NCI-H1048 (cell line): ENCODE results near the gene NUSAP1.
A peak's percentile ranks its signal among the peaks of the same experiment; 100 is the strongest.
"Not testable (repeated sequence)": the region's sequence is repeated elsewhere in the genome, so short reads cannot be mapped to it uniquely, and the experiment has no call there.

Experiments
- DNase-seq: peaks from one replicate; lab custom pipeline; 2025; lab: John Stamatoyannopoulos, UW

Gene NUSAP1

DNA sequence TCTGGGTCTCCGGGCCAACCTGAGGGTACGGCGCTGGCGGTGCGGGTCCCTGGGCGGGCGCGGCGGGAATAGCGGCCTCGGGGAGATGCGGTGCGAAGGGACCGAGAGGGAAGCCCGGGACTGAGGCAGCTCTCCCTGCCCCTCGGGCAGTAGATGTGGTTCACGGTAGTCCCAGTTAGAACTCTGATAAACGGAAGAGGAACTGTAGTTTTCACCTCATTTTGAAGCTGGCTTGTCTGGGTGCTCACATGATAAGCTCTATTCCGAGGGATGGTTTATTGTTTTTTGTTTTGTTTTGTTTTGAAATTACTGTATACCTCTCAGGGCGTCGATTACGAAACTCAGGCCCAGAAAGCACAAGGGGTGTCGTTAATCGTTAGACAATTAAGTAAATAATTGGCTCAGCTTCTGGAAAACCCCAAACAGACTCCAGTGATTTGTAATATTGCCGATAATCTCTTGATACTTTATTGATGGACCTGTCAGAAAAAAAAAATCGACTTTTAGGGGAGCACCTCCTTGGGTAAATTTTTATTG, 413 bp downstream of the NUSAP1 start:
- peak; percentile 56 for DNase-seq

DNA sequence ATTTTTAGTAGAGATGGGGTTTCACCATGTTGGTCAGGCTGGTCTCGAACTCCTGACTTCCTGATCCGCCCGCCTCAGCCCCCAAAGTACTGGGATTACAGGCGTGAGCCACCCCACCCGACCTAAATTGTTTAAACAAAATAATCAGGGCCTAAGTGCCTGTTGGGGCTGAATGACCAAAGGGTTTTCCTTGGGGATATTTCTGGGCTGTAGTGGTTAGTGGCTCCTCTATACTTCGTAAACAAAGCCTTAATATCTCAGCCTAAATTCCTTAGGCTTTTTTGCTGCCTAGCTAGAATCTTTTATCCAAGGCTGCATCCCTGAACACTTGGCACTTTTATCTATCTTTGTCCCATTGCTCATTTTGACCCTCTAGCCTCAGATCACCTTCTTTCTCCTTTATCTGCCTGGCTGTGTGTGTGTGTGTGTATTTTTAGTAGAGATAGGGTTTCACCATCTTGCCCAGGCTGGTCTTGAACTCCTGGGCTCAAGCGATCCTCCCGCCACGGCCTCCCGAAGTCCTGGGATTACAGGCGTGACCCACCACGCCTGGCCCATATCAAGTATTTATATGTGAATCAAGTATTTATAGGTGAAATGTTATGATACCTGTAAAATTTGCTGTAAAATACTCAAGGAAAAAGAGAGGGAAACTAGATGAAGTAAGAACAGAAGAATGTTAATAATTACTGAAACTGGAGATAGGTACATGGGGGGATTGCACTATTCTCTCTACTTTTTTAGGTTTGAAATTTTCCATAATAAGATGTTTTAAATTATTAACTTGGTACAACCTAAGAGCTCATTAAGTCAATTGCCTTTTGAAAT, 1.8 kb downstream of the NUSAP1 start:
- no peak for DNase-seq

DNA sequence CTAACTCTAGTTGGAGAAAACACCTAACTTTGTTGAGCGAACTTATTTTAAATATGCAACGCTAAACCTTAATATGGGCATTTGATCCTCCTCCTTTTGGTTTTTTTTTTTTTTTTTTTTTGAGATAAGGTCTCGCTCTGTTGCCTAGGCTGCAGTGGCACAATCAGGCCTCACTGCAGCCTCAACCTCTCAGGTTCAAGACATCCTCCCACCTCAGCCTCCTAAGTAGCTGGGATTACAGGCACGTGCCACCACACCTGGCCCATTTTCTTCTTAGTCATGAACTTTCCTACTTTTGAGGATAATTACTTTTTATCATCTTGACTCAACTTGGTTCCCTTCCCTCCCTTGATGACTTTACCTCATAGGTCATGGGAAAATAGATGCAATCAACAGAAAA, 3.9 kb downstream of the NUSAP1 start:
- no peak for DNase-seq

DNA sequence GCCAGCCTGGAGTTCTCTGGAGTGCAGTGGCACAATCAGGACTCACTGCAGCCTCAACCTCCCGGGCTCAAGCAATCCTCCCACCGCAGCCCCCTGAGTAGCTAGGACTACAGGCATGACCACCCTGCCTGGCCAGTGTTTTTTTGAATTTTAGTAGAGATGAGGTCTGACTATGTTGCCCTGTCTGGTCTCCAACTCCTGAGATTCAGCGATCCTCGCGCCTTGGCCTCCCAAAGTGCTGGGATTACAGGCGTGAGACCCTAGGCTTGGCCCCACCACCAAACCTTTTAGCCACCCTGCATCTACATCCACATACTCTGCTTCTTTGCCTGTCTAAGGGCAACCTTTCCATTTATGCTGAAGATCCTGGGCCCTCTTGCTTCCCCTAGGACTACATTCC, 4.4 kb downstream of the NUSAP1 start:
- no peak for DNase-seq

DNA sequence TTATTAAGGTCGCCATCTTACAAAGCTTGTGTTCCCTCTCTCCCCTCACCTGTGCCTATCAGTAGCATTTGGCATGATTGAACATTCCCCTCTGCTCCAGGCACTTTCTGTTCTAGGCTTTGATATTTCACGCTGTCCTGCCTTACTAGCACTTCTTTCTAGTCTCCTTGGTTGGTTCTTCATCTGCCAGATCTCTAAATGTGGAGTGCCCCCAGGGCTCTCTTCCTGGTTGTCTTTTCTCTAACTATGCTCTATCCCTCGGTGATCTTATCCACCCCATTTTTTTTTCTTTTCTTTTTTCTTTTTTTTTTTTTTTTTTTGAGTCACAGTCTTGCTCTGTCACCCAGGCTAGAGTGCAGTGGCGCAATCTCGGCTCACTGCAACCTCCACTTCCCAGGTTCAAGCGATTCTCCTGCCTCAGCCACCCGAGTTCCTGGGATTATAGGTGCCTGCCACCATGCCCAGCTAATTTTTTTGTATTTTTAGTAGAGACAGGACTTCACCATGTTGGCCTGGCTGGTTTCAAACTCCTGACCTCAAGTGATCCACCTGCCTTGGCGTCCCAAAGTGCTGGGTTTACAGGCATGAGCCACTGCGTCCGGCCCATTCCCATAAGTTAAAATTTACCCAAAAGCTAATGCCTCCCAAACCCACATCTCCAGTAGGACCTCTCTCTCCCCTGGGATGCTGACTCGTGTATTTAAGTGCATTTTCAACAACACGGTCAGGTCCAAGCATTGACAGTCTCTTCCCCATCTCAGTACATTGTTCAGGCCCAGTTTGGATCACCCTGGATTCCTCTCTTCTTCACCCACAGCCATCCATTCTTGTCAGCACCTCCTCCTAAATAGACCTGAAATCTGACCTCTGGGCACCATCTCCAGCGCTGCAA, 5.2 kb downstream of the NUSAP1 start:
- no peak for DNase-seq

DNA sequence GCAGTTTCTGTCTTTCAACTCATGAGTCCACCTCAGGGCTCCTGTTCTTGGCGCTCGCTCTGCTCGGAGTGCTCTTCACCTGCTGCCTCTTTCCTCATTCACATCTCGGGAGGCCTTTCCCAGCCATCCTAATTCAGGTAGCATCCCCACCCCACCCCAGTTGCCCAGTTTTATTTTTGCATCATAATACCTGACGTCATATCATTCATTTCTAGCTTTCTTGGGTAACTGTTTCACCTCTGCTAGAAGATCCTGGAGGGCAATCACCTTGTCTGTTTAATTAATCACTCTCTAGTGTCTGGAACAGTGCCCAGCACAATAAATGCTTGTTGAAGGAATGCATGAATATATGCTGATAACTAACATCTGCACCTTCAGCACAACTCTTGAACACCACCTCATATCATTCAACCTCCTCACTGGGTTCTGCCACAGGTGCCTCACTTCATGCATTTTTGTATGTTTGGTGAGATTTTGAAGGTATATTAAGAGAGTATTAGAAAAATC, 7.6 kb downstream of the NUSAP1 start:
- DNase-seq, result no peak

DNA sequence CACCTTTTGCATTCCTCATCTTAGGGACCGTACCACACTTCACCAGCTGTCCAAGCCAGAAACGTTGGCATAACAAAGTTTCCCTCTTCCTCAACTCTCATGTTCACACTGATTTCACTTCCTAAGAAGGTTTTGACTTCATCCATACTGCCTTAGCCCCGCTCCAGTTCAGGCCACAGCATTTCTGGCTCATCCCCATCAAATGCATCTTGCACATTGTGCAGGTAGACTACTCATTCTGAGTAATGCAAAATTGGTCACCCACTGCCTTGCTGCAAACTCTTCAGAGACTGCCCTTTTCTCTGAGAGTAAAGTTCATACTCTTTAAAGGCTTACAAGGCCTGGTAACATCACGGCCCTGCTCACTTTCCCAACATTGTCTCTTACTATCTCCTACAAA, 8.8 kb downstream of the NUSAP1 start:
- DNase-seq, result no peak

DNA sequence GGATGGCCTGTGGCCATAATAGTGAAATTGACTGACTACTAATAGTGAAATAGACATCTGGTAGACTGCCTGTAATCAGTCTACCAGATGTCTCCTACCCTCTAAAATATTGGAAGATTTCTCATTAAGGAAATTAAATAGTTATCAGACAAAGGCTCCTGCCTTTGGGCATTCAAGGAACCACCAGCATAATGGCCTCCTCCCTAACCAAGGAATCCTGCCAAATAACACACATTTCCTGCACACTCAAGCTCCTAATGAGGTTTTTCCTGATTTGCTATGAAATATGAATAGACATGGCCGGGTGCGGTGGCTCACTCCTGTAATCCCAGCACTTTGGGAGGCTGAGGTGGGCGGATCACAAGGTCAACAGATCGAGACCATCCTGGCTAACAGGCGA, 14.6 kb downstream of the NUSAP1 start:
- DNase-seq, result no peak

DNA sequence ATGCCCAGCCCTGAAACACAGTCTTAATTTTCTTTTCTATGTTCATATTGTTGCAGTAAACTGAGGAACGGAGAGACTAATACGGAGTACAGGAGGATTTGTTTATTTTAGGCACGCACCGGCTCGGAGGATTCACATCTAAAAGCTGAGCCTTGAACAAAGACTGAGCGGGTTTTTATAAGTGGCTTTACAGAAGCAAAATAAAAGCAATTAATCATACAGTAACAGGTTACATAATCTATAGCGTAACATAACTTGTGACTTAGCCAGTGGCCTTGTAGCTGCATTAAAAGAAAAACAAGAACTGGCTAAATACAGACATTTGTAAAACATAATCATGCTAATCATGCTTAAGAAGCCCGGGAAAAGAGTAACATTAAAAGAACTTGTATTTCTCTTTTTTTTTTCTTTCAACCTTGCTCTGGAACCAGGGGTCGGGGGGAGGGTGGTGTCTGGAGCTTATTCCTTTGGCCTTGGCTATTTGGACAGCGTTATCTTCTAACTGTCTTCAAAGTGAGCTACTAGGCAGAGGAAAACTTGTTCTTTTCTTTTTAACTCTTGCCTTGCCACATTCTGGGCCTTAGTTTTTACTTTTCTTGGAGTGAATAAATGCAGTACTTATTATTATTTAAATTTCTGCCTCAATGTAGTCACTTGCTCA, 17.5 kb downstream of the NUSAP1 start:
- no peak for DNase-seq

DNA sequence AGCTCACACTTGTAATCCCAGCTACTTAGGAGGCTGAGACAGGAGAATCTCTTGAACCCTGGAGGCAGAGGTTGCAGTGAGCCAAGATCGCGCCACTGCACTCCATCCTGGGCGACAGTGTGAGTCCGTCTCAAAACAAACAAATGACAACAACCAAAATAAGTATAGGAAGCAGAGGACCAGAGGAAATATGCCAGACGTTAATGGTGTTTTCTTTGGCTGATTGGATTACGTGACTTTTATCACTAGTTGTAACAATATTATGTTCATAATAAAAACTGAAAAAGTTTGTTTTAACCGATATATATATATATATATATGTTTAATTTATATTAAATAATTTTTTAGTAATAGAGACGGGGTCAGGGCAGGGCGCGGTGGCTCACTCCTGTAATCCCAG, 21.7 kb downstream of the NUSAP1 start:
- DNase-seq, result no peak

DNA sequence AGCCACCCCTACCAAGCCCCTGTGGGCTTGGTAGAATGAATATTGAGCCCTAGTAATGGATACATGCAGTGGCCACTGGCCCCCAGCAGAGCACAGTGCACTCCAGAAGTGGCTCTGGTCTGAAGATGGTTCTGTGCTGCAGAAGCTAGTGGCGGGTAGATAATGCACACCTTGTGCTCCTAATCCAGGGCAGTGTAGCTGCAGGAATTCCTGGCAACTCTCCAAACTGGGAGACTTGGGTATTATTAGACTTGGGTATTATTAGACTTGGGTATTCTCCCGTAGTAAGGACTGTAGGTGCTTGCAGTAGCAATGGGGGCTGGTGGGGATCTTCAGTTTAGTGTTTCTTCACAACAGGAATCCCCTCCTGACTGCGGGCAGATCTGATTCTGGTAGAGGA, 34.7 kb downstream of the NUSAP1 start:
- DNase-seq, result no peak

DNA sequence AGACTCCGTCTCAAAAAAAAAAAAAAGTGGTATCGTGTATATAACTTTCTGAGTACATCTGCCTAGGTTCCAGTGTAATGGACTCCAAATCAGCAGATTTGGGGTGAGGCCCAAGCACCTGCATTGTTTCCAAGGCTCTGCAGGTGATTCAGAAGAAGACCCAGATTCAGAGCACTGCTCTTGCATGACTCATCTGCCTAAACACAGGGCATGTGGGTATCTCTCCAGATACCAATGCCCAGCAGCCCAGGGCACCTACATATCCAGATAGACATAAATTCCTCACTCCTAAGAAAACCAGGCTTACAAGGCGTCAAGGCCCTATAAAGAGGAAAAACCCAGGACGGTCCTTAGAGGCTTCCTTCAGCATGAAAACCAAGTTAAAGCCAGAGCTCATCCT, 45.3 kb downstream of the NUSAP1 start:
- DNase-seq, result no peak

DNA sequence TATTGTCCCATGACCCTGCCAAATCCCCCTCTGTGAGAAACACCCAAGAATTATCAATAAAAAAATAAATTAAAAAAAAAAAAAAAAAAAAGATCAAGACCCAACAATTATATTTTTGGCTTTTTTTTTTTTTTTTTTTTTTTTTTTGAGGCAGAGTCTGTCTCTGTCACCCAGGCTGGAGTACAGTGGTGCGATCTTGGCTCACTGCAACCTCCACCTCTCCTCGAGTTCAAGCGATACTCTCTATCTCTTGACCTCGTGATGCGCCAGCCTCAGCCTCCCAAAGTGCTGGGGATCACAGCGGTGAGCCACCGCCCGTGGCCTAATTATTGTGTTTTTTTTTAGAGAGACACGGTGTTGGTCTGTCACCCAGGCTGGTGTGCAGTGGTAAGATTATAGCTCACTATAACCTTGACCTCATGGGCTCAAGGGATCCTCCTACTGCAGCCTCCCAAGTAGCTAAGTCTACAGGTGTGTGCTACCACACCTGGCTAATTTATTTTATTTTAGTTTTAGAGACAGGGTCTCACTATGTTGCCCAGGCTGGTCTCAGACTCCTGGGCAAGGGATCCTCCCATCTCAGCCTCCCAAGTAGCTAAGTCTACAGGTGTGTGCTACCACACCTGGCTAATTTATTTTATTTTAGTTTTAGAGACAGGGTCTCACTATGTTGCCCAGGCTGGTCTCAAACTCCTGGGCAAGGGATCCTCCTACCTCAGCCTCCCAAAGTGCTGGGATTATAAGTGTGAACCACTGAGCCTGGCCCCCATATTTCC, 51.5 kb downstream of the NUSAP1 start:
- DNase-seq, result not testable (repeated sequence)

DNA sequence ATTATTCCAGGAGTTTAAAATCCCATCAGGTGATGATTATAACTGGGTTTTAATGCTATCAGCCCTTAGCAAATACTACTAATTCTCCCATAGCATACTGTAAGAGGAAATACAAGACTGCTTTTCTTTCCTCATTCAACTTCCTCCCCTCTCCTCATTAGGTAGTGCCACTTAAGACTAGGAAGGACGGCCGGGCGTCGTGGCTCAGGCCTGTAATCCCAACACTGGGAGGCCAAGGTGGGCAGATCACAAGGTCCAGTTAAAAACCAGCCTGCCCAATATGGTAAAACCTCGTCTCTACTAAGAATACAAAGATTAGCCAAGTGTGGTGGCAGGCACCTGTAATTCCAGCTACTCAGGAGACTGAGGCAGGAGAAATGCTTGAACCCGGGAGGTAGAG, 55.0 kb downstream of the NUSAP1 start:
- DNase-seq, result no peak

DNA sequence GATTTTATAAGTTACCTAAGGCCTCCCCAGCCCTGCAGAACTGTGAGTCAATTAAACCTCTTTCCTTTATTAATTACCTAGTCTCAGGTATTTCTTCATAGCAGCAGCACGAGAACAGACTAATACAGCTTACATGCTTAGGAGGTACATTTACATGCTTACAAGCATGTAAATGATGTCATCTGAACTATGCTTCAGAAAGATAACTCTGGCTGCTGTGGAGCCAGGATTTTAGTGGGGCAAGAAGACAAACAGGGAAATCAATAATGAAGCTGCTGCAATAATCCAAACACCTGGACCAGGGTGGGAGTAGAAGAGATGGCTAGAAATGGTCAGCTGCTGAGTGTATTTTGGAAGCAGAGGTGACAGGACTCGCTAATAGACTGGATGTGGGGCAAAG, 60.0 kb downstream of the NUSAP1 start:
- no peak for DNase-seq

DNA sequence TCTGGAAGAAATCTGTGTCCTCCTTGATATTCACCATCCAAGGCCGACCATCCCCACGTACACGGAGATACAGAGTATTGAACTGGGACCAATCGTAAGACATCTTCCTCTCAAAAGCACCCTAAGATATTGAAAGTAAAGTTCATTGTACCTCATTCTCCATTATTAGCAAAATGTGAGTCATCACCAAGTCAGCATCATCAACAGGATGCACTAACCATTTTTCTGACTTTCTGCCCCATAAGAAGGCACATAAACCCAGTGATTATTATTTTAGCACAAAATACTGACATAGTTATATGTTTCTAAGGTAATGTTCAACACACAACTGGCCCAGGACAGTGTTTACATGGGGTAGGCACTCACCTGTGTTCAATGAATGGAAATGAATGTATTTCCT, 62.2 kb downstream of the NUSAP1 start:
- DNase-seq, result no peak

DNA sequence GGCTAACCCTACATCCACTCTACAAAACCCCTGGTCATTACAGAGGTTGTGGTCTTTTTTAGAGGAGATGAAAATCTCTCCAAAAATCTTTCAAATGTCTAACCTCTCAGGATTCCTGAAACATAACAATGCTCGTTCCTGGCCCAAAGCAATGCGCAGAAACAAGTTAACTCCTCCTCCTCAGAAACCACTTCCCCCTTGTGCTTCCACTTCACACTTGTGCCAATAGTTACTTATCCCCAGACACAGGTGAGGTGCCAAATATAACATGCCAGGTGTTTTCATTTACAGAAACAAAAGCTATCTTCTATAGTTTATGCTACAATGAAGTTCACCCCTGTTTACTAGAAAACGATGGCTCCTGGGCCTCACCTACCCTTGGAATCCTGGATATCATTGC, 63.4 kb downstream of the NUSAP1 start:
- no peak for DNase-seq

DNA sequence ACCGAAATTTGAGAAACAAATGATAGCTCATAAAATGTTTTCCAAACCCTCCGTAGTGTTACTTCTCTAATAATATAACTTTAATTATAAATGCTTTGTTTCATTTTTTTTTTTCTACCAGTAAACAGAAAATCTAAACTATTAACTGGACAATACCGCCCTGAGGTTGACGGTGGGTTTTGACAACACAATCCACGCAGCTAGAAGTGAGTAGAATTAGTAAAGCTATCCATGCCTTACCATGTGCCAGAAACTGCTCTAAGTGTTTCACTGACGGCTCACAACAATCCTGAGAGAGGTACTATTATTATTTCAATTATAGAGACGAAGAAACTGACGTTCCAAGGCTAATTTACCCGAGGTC, 69.2 kb downstream of the NUSAP1 start:
- no peak for DNase-seq

DNA sequence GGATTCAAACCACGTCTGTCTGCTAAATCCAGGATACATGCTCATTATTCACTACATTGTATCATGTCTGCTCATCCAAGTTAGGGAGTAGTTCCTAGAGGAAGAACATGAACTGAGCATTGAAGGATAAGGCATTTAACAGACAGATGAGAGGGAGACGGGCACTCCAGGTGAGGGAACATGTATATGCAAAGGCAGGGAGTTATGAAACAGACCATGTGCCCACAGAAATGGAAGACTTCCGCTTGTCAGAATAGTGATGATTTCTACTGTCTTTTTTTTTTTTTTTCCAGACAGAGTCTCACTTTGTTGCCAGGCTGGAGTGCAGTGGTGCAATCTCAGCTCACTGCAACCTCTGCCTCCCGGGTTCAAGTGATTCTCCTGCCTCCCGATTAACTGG, 74.7 kb downstream of the NUSAP1 start:
- DNase-seq, result no peak

DNA sequence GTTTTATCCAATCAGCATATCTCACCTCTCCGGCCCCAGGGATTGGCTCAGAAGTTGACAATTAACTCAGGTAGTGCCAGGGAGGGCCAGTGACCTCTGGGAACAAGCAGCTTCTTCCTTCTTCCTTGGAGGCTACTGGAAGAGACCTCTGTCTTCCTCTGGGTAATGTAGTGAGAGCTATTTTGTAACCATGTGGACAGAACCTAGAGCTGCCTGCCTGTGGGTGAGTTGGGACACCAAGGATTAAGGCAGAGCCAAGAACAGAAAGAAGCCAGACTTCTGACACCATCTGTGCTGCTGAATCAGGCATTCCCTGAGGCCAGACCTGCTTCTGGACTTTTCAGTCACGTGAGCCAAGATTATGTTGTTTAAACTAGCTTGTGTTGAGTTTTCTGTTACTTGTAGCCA, 75.6 kb downstream of the NUSAP1 start:
- no peak for DNase-seq

DNA sequence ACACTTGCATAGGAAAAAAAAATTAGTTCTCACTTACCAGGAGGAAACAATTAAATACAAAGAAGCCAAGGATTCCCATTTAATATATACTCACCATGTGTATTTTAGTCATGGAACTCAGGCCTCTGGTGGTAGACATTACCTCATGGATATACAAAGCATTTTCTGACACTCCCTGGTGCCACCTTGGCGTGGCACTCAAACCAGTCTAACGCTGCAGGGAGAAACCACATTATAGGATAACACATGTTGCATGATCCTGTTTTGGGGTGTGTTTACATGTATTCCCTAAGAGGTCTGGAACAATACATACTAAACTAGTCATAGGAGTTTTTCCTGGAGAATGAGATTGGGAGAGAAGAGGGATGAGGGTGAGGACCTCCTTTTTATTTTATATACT, 78.3 kb downstream of the NUSAP1 start:
- no peak for DNase-seq

DNA sequence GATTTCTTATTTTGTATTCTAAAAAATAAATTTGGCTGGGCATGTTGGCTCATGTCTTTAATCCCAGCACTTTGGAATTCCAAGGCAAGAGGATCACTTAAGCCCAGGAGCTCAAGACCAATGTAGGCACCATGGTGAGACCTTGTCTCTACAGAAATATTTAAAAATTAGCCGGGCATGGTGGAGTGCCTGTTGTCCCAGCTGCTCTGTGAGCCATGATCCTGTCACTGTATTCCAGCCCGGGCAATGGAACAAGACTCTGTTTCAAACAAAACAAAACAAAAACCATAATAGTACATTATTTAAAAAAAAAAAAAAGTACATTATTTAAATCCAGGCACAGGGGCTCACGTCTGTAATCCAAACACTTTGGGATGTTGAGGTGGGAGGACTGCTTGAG, 78.8 kb downstream of the NUSAP1 start:
- DNase-seq, result no peak
